HepG2 (cell line): Measurements from ENCODE around the gene PSMB2. TPM values are rescaled to one million over a fixed set of nuclear protein-coding genes. Genes with fewer than 3 reads are reported as not detected.

Source experiments
- ATAC-seq: fragments of 200-7000 bp; cut with Tn5 transposase; 3 replicates; pipeline ENCODE4 v1.9.1; 2020; ENCODE audit warnings: mild to moderate bottlenecking, moderate library complexity
- BruUV-seq: library from RNA; stranded (reverse); fragments of 400-500 nt; replicated peaks from 2 replicates; lab custom pipeline; 2021; lab: Mats Ljungman, UMichigan
- CTCF ChIA-PET: fragments of 300-600 bp; formaldehyde crosslinking; extraction: SDS; loops from one replicate; lab custom pipeline; 2021; ENCODE audit warnings: low total read pairs, inconsistent platforms, low intra/inter-chr PET ratio; lab: Yijun Ruan, JAX
- POLR2A ChIA-PET: fragments of 350-600 bp; sonication (Branson Sonifier 250); formaldehyde crosslinking; loops from one replicate; lab custom pipeline; 2020; ENCODE audit warnings: antibody characterized with exemption, inconsistent platforms; lab: Yijun Ruan, JAX
- DNase-seq: peaks from one replicate; pipeline ENCODE4 v3.0.0-alpha.2; 2015; ENCODE audit warnings: low spot score
- FAIRE-seq: peaks from 3 replicates; lab custom pipeline; 2011; peaks lifted over from hg19 to GRCh38; lab: Jason Lieb, UNC
- H2AFZ ChIP-seq: one replicate; pipeline ENCODE4 v1.6.1; 2011; ENCODE audit warnings: low read length, inconsistent platforms
- H3K27ac ChIP-seq: fragments of 300-600 bp; 3 replicates; pipeline ENCODE4 v1.8.0; 2011; ENCODE audit warnings: mixed run types, mild to moderate bottlenecking, mixed read lengths, low read length, inconsistent platforms; ENCODE audit not compliant: insufficient read depth; ENCODE audit errors: extremely low read length
- H3K27me3 ChIP-seq, 2 experiments: fragments of 200-600 bp in 1 of 2; 2 replicates in 1 of 2; 3 replicates in 1 of 2; pipeline versions ENCODE4 v1.6.0 to v1.8.0; 2011; ENCODE audit warnings: low read length in 2 of 2, mild to moderate bottlenecking in 2 of 2, moderate library complexity in 2 of 2, inconsistent platforms in 1 of 2; ENCODE audit not compliant: insufficient read depth in 2 of 2, control insufficient read depth in 1 of 2
- H3K36me3 ChIP-seq, 2 experiments: fragments of 200-600 bp in 1 of 2; replicated peaks in 1 of 2; 2 replicates in 1 of 2; 3 replicates in 1 of 2; pipeline versions ENCODE4 v1.5.1 to v1.8.0; 2011; ENCODE audit warnings: low read length in 2 of 2, inconsistent platforms in 1 of 2; ENCODE audit not compliant: insufficient read depth in 2 of 2, control insufficient read depth in 1 of 2
- H3K4me1 ChIP-seq: 2 replicates; pipeline ENCODE4 v1.5.1; 2012; ENCODE audit warnings: low read length, inconsistent platforms; ENCODE audit not compliant: insufficient read depth
- H3K4me2 ChIP-seq: 2 replicates; pipeline ENCODE4 v1.6.0; 2011; ENCODE audit warnings: low read depth, low read length, inconsistent platforms
- H3K4me3 ChIP-seq, 3 experiments: fragments of 200-600 bp in 1 of 3; sonication (generic), shearing (Covaris generic) in 1 of 3; replicated peaks in 1 of 3; 2 replicates each; pipeline ENCODE4 v1.5.1; 2011 to 2016; ENCODE audit warnings: low read length in 3 of 3, inconsistent platforms in 2 of 3, low read depth in 2 of 3, mild to moderate bottlenecking in 2 of 3, control low read depth in 1 of 3, mixed read lengths in 1 of 3; ENCODE audit not compliant: insufficient read depth in 1 of 3
- H3K79me2 ChIP-seq: one replicate; pipeline ENCODE4 v1.6.1; 2011; ENCODE audit warnings: low read length, inconsistent platforms; ENCODE audit not compliant: insufficient read depth
- H3K9ac ChIP-seq: 2 replicates; pipeline ENCODE4 v1.6.0; 2011; ENCODE audit warnings: mild to moderate bottlenecking, low read depth, low read length, inconsistent platforms; ENCODE audit not compliant: insufficient read depth
- H3K9me3 ChIP-seq: 2 replicates; pipeline ENCODE4 v1.5.1; 2012; ENCODE audit warnings: mild to moderate bottlenecking, low read length
- H4K20me1 ChIP-seq: 2 replicates; pipeline ENCODE4 v1.6.0; 2011; ENCODE audit warnings: inconsistent platforms, mild to moderate bottlenecking, low read length, moderate library complexity; ENCODE audit not compliant: insufficient read depth
- CBFB ChIP-seq: sonication (generic); formaldehyde crosslinking; IDR thresholded peaks from 2 replicates; pipeline ENCODE4 v1.4.0; 2020; ENCODE audit warnings: missing genetic modification reagents
- HCFC1 ChIP-seq: fragments of 150-350 bp; IDR thresholded peaks from 2 replicates; pipeline ENCODE4 v1.6.1; 2014; ENCODE audit warnings: low read depth, low read length
- ISX ChIP-seq: sonication (generic); formaldehyde crosslinking; conservative IDR thresholded peaks from 2 replicates; pipeline ENCODE4 v1.5.0; 2020; ENCODE audit warnings: missing genetic modification reagents
- MIXL1 ChIP-seq: IDR thresholded peaks from 2 replicates; pipeline ENCODE4 v1.6.1; 2016
- NFIC ChIP-seq: IDR thresholded peaks from 2 replicates; pipeline ENCODE4 v1.6.1; 2012; ENCODE audit warnings: mild to moderate bottlenecking, low read length, inconsistent platforms
- PHF8 ChIP-seq: sonication (generic); formaldehyde crosslinking; IDR thresholded peaks from 2 replicates; pipeline ENCODE4 v1.5.0; 2020; ENCODE audit warnings: missing genetic modification reagents
- RFX5 ChIP-seq: IDR thresholded peaks from 2 replicates; pipeline ENCODE4 v1.6.1; 2011; ENCODE audit warnings: low read depth, low read length, improper control_type of control experiment
- TAF1 ChIP-seq: sonication (generic); formaldehyde crosslinking; IDR thresholded peaks from 2 replicates; pipeline ENCODE4 v1.4.0; 2020; ENCODE audit warnings: missing genetic modification reagents
- ZNF296 ChIP-seq: sonication (generic); formaldehyde crosslinking; conservative IDR thresholded peaks from 2 replicates; pipeline ENCODE4 v1.5.0; 2020; ENCODE audit warnings: mild to moderate bottlenecking, missing genetic modification reagents
- ZNF460 ChIP-seq: sonication (generic); formaldehyde crosslinking; IDR thresholded peaks from 2 replicates; pipeline ENCODE4 v1.5.1; 2020; ENCODE audit warnings: missing genetic modification reagents, mild to moderate bottlenecking, borderline replicate concordance
- ZNF7 ChIP-seq: IDR thresholded peaks from 2 replicates; pipeline ENCODE4 v1.6.1; 2016; ENCODE audit warnings: missing biosample characterization, missing genetic modification reagents
- ZNF780A ChIP-seq: sonication (generic); formaldehyde crosslinking; IDR thresholded peaks from 2 replicates; pipeline ENCODE4 v1.8.0; 2022; ENCODE audit warnings: mild to moderate bottlenecking, missing genetic modification reagents, moderate library complexity
- ZSCAN21 ChIP-seq: sonication (generic); formaldehyde crosslinking; IDR thresholded peaks from 2 replicates; pipeline ENCODE4 v1.8.0; 2022; ENCODE audit warnings: mild to moderate bottlenecking, missing genetic modification reagents, moderate library complexity, borderline replicate concordance
- WGBS: methylation state at CpG from one replicate; pipeline ENCODE4 v1.1.6; 2017; ENCODE audit warnings: low lambda C conversion rate; 5-methylcytosine and 5-hydroxymethylcytosine counted together
- in situ Hi-C: cut with HindIII; loops from 2 replicates; pipeline ENCODE4 v1.10.0; 2017; ENCODE audit warnings: low pct_unique_long_range_greater_than_20kb; ENCODE audit not compliant: extremely low pct_ligation_motif_present
- intact Hi-C: fragments of 100-400 bp; cut with micrococcal nuclease; formaldehyde crosslinking; loops from one replicate; pipeline ENCODE4 v1.10.0; 2022; ENCODE audit not compliant: unreplicated experiment
- polyA plus RNA-seq, 8 experiments: library from polyadenylated mRNA; depleted of rRNA in 3 of 8; stranded (reverse) in 7 of 8; unstranded in 1 of 8; fragments of >200 nt; fragmentation: Illumina TruSeq in 4 of 8; extraction: Trizol in 4 of 8; gene quantifications; 2 replicates each; pipeline versions ENCODE4 v1.2.1 to v1.2.3, GENCODE V29; 2011 to 2016; ENCODE audit warnings: low read depth in 4 of 8, missing spikeins in 1 of 8, mixed read lengths in 1 of 8; ENCODE audit not compliant: insufficient read depth in 1 of 8
- total RNA-seq, 5 experiments: library from RNA; depleted of rRNA; stranded (reverse); fragments of >200 nt; fragmentation: Illumina TruSeq; extraction: Trizol; gene quantifications; 2 replicates each; pipeline ENCODE4 v1.2.3, GENCODE V29; 2016; ENCODE audit warnings: low read depth in 1 of 5
- TF ChIP-seq, protein P1 (sequence below): sonication (generic); formaldehyde crosslinking; IDR thresholded peaks from 2 replicates; pipeline ENCODE4 v1.8.0; 2023; ENCODE audit warnings: mild to moderate bottlenecking, missing genetic modification reagents
- TF ChIP-seq, protein P2 (sequence below): sonication (generic); formaldehyde crosslinking; IDR thresholded peaks from 2 replicates; pipeline ENCODE4 v1.5.0; 2020; ENCODE audit warnings: mild to moderate bottlenecking, missing genetic modification reagents, moderate library complexity
- TF ChIP-seq, protein P3 (sequence below): sonication (generic); formaldehyde crosslinking; IDR thresholded peaks from 2 replicates; pipeline ENCODE4 v1.9.0; 2021; ENCODE audit warnings: missing genetic modification reagents, borderline replicate concordance

PSMB2 gene
- total and polyA plus RNA-seq, 2 of the 13 experiments (the other 11 are each of a cell fraction or from before 2014, with no cell fraction given), result 60.6 to 62.2 TPM

DNA sequence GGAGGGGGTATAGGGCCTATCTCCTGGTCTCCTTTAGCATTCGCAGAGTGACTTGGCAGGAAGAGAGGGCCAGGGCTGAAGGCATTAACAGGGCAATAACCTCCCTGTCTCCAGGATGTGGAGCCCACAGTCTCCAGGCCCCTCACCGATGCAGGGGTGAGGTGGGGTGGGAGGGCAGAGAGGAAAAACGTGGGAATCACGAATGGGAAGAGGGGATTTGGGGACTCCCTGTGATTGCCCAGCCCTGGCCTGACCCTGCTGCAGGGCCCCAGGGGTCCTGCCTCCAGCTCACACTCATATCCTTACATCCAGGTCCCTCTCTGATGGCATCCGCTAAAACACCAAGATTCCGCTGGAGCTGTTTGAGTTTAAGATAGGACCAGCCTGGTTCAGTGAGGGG lies 53.6 kb downstream of the PSMB2 start:
- H3K36me3 ChIP-seq, result no peaks in the 10 kb centered on the region
- H3K27ac ChIP-seq, result no peak overlapping the region
- DNase-seq (no peak), ATAC-seq (no peak), FAIRE-seq (no peak)
- ChIA-PET CTCF (no interaction called here), POLR2A (no interaction called here)
- no peaks in the 10 kb centered on the region for H4K20me1 ChIP-seq
- no peak overlapping the region for H3K9ac ChIP-seq
- no TSS peak for BruUV-seq
- H2AFZ ChIP-seq, result no peak overlapping the region
- H3K27me3 ChIP-seq, result no peaks in the 10 kb centered on the region
- peaks cover 5% of the 10 kb centered on the region for H3K4me1 ChIP-seq
- no peaks in the 10 kb centered on the region for H3K79me2 ChIP-seq
- no peak overlapping the region for H3K4me3 ChIP-seq
- TF ChIP-seq ZNF460 (no peak), CBFB (CRISPR knock-in tag) (no peak), ZSCAN21 (CRISPR knock-in tag) (no peak), ZNF7 (CRISPR knock-in tag) (no peak), MIXL1 (CRISPR knock-in tag) (no peak), ZNF780A (no peak), ZNF296 (CRISPR knock-in tag) (no peak), HCFC1 (no peak), PHF8 (CRISPR knock-in tag) (no peak), RFX5 (no peak), ISX (CRISPR knock-in tag) (no peak), TAF1 (no peak), NFIC (no peak)
- TF ChIP-seq, protein P1, sequence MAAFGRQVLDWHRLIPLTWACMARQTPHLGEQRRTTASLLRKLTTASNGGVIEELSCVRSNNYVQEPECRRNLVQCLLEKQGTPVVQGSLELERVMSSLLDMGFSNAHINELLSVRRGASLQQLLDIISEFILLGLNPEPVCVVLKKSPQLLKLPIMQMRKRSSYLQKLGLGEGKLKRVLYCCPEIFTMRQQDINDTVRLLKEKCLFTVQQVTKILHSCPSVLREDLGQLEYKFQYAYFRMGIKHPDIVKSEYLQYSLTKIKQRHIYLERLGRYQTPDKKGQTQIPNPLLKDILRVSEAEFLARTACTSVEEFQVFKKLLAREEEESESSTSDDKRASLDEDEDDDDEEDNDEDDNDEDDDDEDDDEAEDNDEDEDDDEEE (CRISPR knock-in tag), result no peak
- TF ChIP-seq, protein P2, sequence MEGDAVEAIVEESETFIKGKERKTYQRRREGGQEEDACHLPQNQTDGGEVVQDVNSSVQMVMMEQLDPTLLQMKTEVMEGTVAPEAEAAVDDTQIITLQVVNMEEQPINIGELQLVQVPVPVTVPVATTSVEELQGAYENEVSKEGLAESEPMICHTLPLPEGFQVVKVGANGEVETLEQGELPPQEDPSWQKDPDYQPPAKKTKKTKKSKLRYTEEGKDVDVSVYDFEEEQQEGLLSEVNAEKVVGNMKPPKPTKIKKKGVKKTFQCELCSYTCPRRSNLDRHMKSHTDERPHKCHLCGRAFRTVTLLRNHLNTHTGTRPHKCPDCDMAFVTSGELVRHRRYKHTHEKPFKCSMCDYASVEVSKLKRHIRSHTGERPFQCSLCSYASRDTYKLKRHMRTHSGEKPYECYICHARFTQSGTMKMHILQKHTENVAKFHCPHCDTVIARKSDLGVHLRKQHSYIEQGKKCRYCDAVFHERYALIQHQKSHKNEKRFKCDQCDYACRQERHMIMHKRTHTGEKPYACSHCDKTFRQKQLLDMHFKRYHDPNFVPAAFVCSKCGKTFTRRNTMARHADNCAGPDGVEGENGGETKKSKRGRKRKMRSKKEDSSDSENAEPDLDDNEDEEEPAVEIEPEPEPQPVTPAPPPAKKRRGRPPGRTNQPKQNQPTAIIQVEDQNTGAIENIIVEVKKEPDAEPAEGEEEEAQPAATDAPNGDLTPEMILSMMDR (CRISPR knock-in tag), result no peak
- TF ChIP-seq, protein P3, sequence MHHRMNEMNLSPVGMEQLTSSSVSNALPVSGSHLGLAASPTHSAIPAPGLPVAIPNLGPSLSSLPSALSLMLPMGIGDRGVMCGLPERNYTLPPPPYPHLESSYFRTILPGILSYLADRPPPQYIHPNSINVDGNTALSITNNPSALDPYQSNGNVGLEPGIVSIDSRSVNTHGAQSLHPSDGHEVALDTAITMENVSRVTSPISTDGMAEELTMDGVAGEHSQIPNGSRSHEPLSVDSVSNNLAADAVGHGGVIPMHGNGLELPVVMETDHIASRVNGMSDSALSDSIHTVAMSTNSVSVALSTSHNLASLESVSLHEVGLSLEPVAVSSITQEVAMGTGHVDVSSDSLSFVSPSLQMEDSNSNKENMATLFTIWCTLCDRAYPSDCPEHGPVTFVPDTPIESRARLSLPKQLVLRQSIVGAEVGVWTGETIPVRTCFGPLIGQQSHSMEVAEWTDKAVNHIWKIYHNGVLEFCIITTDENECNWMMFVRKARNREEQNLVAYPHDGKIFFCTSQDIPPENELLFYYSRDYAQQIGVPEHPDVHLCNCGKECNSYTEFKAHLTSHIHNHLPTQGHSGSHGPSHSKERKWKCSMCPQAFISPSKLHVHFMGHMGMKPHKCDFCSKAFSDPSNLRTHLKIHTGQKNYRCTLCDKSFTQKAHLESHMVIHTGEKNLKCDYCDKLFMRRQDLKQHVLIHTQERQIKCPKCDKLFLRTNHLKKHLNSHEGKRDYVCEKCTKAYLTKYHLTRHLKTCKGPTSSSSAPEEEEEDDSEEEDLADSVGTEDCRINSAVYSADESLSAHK (CRISPR knock-in tag), result no peak
- intact Hi-C loops (no loop called here), in situ Hi-C loops (no loop called here)
- 70% methylated on average over 4 of the region's 6 CpGs for WGBS
- no peak overlapping the region for H3K4me2 ChIP-seq
- no peaks in the 10 kb centered on the region for H3K9me3 ChIP-seq
